Left hindlimb (tissue), 1 donor: Measurements from ENCODE around the gene ZSWIM8.
"Not testable (repeated sequence)": the region's sequence is repeated elsewhere in the genome, so short reads cannot be mapped to it uniquely, and the experiment has no call there.

Experiments used
- DNase-seq: peaks from one replicate; pipeline ENCODE4 v3.0.0-alpha.2; 2018

ZSWIM8 gene

GRCh38 chr10:73817826-73818225, 32.4 kb downstream of the ZSWIM8 start:
- DNase-seq, result no peak

GRCh38 chr10:73818402-73818801, 33.0 kb downstream of the ZSWIM8 start:
- DNase-seq, result no peak

- DNase-seq, result no peak
Measured at GRCh38 chr10:73819081-73819480, 33.7 kb downstream of the ZSWIM8 start.

GRCh38 chr10:73819513-73820093, 34.2 kb downstream of the ZSWIM8 start:
- DNase-seq, result no peak

- no peak for DNase-seq
Measured at GRCh38 chr10:73823391-73823790, 38.0 kb downstream of the ZSWIM8 start.

- DNase-seq, result no peak
Measured at GRCh38 chr10:73824146-73824725, 38.8 kb downstream of the ZSWIM8 start.

GRCh38 chr10:73827346-73828089, 42.1 kb downstream of the ZSWIM8 start:
- DNase-seq, result no peak

GRCh38 chr10:73828161-73828560, 42.8 kb downstream of the ZSWIM8 start:
- DNase-seq, result no peak

- DNase-seq, result not testable (repeated sequence)
Measured at GRCh38 chr10:73829090-73829489, 43.7 kb downstream of the ZSWIM8 start.

GRCh38 chr10:73836427-73836980, 51.1 kb downstream of the ZSWIM8 start:
- no peak for DNase-seq

- no peak for DNase-seq
Measured at GRCh38 chr10:73837072-73837471, 51.7 kb downstream of the ZSWIM8 start.

GRCh38 chr10:73838008-73838567, 52.7 kb downstream of the ZSWIM8 start:
- DNase-seq, result no peak

GRCh38 chr10:73838827-73839226, 53.4 kb downstream of the ZSWIM8 start:
- DNase-seq, result no peak

GRCh38 chr10:73839276-73839966, 54.0 kb downstream of the ZSWIM8 start:
- DNase-seq, result no peak

- DNase-seq, result no peak
Measured at GRCh38 chr10:73840056-73840402, 54.6 kb downstream of the ZSWIM8 start.

- no peak for DNase-seq
Measured at GRCh38 chr10:73840403-73841060, 55.1 kb downstream of the ZSWIM8 start.

- no peak for DNase-seq
Measured at GRCh38 chr10:73841061-73841421, 55.6 kb downstream of the ZSWIM8 start.

- no peak for DNase-seq
Measured at GRCh38 chr10:73841526-73842285, 56.3 kb downstream of the ZSWIM8 start.

GRCh38 chr10:73842349-73842748, 56.9 kb downstream of the ZSWIM8 start:
- DNase-seq, result no peak

- no peak for DNase-seq
Measured at GRCh38 chr10:73843261-73843660, 57.9 kb downstream of the ZSWIM8 start.

GRCh38 chr10:73847031-73847430, 61.6 kb downstream of the ZSWIM8 start:
- no peak for DNase-seq
